GM18870 (cell line): ENCODE results near the gene RTL10.

Source experiments
- ATAC-seq: cut with Tn5 transposase; IDR thresholded peaks from one replicate; pipeline ENCODE4 v1.9.1; 2021; ENCODE audit warnings: moderate library complexity; ENCODE audit not compliant: unreplicated experiment

Gene RTL10

DNA sequence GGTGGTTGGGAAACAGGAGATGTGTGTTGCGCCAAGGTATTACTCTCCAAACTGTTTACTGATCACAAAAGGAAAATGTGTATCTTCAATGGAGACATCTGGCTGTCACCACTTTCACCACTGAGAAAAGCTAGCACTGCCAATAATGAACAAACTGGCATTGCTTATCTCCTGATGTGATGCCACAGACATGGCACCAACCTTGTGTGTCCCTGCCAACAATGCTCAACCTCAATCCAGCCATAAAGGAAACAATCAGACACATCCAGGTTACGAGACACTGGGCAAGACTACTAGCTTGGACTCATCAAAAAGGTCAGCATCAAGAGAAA is 28.1 kb downstream of the RTL10 start:
- ATAC-seq, result no peak

- no peak for ATAC-seq
Observed at GRCh38 chr22:19825904-19826618, 28.6 kb downstream of the RTL10 start.

GRCh38 chr22:19824926-19825339 is 29.7 kb downstream of the RTL10 start:
- no peak for ATAC-seq

- ATAC-seq, result no peak
Observed at GRCh38 chr22:19824212-19824925, 30.3 kb downstream of the RTL10 start.

- ATAC-seq, result no peak
Observed at GRCh38 chr22:19823902-19824211, 30.8 kb downstream of the RTL10 start.

DNA sequence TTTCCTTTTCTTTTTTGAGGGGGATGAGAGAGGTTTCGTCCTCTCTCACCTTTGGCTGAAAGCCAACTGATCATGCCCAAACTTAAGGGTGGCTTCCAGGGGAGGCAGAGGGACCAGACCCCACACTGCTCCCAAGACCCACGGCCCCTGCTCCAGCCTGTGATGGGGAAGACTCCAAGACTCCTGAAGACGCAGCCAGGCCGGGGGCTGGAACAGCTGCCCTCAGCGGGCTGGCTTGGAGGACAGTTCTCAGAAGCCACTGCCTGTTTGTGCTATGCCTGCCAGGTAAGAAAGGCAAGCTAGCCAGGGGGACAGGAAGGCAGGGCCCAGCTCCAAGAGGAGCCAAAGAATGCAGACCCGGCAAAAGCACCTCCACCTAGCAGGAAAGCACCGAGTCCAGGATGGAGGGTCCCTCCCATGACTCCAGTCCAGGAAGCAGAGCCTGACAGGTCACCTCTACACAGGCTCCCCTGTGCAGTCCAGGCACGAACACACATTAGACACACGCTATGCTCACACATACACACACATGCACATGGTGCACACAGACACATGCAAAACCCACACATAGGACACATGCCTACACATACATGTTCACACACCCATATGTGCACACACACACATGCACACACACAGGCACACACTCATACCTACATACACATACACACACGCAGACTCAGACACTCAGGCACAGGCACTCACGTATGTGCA is 31.3 kb downstream of the RTL10 start:
- no peak for ATAC-seq

DNA sequence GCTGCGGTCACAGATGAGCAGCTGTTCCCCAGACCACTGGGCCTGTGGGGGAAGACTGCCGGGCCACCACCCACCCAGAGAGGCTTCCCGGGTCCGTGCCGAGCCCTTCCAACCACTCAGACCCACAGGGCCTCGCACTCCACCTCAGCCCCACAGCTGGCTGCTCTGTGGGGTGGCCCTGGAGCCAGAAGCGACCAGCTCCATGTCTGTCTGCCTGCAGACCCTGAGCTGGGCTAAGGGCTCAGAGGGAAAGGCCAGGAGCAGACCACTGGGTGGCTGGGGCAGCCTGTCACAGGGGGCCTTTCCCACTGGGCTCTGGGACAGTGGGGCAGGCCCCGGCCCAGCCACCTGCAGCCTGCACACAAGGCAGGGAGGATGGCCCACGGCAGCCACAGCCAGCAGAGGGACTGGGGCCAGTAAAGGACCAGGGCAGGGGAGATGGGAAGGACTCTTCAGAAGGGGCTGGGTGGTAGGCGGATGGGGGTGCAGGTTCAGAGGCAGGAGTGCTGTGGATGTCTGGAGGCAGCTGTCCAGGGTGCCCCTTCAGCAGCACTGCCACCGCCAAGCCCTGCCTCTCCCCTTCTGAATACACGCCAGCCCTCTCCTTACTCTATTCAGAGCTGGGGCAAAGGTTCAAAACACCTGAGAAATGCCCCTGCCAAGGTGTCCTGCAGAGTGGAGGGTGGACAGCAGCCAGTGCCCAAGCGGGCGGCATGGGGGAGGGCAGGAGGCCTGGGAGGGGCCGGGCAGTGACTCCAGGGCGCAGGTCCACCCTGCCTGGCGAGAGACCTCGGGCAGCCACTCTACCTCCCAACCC is 32.2 kb downstream of the RTL10 start:
- ATAC-seq, result no peak

GRCh38 chr22:19821523-19822300 is 33.0 kb downstream of the RTL10 start:
- no peak for ATAC-seq

DNA sequence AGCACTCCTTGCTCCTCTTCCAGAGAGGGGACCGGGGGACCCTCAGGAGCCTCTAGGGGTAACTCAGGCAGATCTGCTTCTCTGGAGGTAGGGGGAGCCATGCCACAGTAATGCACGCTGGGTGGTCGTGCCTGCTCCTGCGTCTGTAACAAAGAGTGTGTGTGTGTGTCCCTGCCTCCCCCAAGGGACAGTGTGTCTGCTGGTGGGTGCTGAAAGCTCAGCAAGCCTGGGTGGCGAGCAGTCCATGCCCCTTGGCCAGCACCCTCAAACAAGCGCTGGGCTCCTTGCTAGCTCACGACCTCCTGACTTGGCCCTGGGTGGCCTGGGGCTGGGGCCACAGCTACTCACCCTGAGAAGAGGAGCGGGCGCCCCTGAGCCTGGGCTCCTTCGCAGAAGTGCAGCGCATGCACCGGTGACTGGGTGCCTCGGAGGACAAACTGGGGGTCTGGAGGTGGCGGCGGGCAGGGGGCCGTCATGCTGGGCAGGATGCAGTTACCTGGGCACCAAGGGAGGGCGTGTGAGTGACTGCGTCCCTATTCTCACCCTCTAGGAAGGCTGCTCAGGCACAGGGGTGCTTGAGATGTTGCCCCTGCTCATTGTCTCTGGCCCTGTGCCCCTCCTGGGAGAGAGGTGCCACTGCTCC is 33.7 kb downstream of the RTL10 start:
- no peak for ATAC-seq

DNA sequence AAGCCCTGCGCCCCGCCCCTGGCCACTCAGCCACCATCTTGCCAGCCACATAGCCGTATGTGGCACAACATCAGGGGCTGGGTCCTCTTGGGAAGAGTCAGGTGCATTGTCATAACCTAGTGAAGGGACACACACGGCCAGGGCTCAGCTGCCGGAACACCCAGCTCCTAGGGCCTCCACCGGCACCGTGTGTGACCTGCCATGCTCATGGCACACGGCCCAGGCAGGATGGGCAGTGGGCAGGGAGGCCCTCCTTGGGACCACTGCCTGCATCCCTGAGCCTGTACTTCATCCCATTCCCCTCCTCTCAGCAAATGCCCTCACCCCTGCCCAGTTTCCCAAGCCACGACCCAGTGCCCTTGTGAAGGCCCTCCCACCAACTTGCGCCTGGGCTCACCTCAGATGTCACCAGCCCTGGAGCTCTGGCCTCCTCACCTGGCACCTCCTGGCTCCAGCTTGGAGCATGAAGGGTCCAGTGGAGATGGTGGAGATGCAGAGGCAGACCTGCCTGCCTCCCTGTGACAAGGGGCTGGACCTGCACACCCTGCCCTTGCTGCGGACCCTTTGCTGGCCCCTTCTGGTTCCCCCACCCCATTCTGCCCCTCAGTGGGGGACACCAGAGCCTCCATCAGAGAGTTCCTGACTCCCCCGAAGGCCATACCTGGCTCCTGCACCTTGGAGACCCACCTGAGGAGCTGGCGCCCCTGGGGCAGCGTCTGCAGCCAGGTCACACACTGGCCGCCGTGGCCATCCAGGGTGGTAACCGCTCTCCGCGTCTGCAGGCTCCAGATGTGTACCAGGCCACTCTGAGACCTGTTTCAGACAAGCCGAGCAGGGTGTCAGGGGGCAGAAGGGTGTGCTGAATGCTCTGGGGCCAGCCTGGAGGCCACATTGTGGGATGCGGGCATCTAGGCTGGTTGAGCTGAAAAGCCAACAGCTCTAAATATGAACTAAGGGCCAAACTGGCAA is 34.5 kb downstream of the RTL10 start:
- ATAC-seq, result no peak

GRCh38 chr22:19819208-19819910 is 35.3 kb downstream of the RTL10 start:
- no peak for ATAC-seq

DNA sequence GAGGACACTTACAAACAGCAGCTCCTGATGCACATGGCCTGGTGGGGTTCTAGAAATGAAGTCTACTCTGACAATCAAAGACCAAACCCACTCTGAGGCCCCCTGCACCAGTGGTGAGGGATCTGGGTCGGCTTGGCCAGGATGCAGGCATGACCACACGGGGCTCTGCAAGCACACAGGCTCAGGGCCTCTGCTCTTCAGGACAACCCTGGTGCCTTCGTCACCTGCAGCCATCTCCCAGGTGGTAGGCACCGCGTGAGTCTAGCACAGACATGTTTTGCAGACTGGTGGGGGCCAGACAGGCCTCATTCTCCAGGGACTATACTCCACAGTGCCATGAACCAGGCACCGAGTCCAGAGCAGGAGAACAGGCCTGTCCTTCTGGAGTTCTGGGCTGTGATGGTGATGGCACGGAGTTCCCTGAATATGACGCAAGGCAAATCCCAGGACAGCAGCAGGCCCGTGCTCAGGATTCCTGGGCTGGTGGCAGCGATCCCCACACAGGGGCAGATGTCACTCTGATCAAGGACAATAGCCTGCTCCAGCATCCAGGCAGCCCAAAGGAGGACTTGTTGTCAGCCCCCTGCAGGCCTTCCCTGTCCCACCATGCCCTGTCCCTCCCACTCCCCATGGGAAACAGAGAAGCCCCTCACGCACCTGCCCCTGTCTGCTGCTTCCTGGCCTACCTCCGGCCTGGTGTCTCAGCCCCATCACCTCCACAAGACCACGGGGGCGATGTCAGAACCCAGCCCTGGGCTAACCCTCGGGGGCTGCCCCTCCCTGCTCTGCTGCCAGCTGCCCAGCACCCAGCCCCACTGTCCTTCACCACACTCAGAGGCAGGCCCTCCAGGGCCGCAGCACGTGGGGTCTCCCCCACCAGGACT is 36.1 kb downstream of the RTL10 start:
- no peak for ATAC-seq

DNA sequence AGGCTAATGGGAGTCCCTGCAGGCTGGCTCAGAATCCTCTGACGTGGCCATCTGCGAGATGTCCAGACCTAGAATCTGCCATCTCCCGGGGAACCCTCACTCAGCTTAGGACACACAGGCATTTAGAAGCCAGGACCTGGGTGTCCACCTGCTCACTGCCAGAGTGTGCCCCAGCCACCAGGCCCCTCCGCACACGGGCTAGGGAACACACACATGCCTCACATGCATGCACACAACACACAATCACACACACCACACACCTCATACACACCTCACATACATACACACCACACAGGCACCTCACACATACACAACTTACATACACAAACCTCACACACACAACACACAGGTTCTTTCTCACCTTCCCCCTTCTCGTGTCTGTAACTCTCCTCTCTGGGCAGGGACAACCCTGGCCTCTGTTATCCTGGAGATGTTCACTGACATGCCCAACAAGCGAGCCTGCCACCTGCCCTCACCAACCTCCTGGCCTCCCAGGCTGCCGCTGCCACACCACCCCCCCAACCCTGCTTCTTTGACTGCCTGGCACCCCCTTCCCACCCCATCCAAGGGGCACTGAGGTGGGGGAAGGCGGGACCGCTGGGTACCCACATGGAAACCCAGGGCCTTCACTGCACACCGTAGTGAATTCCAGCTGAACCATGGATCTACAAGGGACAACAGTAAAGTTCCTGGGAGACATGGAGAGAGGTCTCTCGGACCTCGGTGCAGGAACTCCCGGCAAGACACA is 38.1 kb downstream of the RTL10 start:
- ATAC-seq, result no peak

- no peak for ATAC-seq
Observed at GRCh38 chr22:19815823-19816290, 38.8 kb downstream of the RTL10 start.

GRCh38 chr22:19815093-19815822 is 39.4 kb downstream of the RTL10 start:
- ATAC-seq, result no peak

DNA sequence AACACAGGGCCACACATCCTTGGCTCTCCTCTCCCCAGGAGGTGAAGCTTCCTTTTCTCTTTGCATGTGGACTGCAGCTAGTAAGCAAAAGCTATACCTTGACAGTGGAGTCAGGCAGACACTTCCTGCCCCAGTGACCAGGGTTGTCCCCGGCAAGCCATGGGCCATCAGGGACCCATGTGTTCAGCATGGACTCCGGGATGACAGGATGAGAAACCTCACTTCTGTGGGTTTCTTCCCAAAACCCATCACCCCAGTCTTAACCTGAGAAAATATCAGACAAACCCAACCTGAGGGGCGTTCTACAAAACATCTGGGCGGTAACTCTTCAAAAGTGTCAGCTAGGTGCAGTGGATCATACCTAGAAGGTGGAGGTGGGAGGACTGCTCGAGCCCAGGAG is 40.2 kb downstream of the RTL10 start:
- no peak for ATAC-seq
